Measurements from ENCODE around the gene SGMS1.
A peak's percentile ranks its signal among the peaks of the same experiment; 100 is the strongest.

SGMS1 gene

DNA sequence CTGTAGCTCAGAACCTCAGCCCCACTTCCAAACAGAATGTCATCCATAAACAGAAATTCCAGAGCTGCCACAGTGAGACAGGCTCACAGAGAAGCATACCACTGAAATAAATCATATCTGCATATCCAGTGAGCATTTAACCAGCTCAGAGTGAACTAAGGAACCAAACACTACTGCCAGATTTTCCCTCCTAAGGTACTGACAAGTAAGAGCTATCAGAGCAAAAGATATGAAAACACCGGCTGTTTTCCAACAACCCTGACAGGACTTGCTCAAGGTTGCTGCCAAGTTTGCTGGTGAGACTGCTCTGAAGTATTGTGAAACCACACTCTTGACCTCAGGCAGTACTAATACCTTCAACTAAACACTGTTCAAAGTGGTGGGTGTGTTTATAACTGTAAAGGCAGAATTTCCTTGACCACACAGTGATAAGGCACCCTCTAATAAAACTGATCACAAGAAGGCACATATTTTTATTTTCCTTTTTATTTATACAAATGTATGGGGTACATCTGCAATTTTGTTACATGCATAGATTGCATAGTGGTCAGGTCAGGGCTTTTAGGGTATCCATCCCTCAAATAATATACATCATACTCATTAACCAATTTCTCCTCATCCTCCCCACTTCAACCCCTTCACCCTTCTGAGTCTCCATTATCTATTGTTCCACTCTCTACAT, 18.3 kb downstream of the SGMS1 start:
- peak; percentile 30 for DNase-seq

DNA sequence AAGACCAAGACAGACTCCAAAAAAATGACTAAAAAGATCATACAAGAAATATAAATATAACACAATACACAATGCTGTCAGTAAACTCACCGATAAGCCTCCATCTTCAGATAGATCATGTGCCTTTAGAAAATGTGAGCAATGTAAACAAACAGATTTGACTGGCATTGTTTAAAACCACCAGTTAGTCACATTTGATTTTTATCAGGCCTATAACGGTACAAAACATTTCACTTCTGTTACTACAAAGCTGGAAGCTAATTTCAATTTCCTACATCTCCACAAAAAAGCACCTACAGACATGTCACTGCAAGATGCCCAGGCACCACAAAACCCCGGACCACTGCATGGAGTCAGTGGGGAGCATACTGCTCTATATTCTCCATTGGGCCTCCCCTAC, 18.9 kb downstream of the SGMS1 start:
- DNase-seq, result no peak

DNA sequence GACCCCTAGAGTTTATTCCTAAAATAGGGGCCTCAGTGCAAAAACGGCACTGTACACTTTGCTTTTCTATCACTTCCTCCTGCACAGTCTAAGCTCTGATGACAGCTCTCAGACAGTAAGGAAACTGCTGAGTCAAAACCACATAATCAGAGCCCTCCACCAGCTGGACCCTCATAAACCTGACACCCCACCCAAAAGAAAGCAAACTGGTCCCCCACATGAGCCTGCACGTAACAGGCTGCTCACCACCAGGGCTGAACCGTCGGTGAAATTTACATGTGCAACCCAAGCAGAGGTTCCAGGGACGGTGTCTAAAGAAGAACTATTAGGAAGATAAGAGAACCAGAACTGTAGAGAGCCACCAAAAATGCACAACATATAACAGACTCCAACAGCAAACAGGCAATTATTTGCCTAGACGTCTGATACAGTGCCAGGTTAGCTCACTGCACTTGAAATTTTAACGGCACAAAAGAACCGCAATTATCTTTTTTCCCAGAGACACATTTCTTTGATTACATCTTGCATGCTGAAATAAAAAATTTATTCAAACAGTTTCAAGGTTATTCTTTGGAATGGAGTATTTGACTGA, 19.6 kb downstream of the SGMS1 start:
- no peak for DNase-seq

DNA sequence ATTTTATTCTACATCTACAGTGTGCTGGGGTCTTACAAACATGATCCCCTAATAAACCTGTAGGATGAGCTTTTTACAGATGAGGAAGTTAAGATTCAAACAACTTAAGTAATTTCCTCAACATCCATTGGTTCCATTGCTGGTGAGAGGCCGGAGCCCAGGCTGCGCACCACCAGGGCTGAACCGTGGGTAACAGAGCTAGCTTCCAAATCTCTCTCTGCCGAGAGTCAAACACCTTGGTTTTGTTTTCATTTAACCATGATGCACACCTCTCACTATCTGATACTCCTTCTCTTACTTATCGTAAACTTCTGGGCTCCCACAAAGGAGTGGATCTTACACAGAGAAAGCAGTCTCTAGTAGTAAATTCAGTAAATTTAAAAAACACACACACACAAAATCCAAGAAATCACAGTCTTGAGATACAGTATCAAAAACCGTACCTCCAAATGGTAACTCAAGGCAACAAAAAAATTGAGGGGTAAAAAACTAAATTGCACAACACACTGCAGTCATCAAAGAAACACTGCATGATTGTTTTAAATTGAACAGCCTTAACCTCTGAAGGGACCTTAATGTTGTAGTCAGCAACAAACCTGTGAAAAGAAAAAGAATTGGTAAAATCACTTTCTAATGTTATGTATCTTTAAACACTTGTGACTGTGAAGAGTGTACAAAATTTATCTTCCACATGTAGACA, 20.5 kb downstream of the SGMS1 start:
- no peak for DNase-seq

DNA sequence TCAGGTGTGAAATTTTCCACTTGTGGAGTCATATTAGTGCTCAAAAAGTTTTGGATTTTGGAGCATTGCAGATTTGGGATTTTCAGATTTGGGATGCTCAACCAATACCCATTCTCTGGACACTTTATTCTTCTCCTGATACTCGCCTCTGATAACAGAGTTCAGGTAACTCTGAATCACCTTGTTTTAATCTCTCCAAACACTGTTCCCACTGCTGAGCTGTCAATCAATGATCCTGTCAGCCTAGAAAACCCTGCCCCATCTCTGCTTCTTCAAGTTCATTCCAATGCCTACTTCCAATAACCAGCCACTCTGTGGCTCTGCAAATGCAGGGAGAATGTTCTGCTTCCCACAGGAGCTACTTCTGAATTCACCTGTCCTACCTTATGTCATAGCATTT, 21.8 kb downstream of the SGMS1 start:
- no peak for DNase-seq

DNA sequence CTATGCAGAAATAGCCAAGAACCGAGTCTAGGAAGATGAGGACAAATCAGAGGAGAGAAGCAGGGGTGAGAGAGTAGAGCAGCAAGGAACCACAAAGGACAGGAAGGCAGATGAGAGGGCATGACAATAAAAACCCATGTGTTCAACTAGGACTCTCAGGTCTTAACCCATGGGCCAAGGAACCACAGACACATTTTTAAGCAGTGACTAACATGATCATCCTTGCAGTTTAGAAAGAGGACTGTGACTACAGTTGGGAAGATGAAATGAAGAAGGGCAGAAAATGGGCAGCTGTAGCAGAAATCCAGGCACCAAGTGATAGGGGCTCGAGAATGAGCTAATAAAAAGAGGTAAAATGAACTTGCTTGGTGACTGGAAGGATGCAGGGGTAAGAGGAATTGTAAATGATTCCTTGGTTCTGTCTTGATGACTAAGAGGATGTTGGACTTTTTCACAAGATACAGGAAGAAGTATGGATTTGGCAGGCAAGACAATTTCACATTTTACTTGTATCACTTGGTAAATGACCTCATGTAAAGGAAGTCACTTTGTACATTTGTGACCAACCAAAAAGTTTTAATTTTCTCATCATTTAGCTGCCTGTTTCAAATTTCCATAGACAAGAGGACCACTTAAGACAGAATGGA, 22.8 kb downstream of the SGMS1 start:
- DNase-seq, result no peak

DNA sequence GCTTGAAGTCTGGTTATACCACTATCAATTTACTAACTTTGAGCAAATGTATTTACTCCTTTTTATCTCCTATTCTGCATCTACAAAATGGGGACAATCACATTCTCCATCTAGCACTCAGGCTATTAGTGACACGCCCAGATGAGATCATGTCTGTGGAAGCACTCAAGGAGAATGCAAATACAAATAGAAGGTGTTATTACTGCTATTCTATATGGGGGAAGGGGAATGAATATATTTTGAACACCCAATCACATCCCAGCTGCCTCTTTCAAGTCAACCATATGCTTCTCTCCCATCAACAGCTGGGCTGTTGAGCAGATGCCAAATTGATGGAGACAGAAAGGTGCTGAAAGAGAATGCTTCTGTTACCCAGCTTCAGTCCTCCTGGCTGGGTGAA, 23.5 kb downstream of the SGMS1 start:
- no peak for DNase-seq

DNA sequence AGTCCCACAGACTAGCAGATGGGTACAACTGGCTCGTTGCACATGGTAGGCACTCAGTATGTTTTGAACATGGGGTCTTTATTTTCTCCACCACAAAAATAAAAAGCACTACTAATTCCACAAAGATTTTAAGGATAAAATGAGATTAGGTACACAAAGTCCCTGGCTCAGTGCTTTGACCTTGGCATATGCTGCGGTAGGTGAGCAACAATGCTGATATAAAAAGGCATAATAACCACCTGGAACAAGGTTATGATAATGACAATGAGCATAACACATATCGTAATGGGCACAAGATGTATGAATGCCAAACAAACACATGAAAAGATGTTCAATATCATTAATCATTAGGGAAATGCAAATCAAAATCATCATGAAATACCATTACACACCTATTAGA, 26.9 kb downstream of the SGMS1 start:
- no peak for DNase-seq

DNA sequence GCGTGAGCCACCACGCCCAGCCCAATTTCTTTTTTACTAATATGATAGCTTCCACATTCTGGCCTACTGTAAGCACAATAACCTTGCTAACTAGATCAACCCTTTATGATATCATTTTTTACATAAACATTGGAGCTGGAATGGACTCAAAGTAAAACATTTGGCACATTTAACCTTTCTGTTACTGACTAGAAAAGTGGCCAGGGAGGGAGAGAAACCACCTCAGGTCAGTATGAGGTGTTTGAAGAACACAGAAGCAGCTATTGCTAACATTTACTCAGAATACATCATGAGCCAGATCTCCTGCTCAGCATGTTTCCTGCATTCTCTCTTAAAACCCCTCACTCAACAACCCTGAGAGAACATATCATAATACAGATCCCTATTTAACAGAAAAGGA, 27.3 kb downstream of the SGMS1 start:
- DNase-seq, result no peak

DNA sequence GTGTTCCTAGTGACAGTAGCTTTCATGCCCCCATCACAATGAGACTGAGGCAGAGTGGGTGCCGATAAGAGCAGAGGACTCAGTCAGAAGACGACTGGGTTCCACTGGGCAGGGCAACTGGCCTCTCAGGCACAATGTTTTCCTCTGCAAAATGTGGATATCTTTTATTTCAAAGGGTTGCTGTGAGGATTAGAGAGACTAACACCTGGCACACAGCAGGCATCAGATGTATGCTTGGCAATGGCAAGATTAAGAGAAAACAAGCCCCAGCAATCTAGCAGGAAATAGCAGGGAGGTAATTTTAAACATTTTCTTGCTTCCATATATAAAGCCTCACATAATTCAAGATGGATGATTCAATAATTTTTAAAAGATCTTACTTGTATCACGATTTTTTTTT, 28.0 kb downstream of the SGMS1 start:
- DNase-seq, result no peak

DNA sequence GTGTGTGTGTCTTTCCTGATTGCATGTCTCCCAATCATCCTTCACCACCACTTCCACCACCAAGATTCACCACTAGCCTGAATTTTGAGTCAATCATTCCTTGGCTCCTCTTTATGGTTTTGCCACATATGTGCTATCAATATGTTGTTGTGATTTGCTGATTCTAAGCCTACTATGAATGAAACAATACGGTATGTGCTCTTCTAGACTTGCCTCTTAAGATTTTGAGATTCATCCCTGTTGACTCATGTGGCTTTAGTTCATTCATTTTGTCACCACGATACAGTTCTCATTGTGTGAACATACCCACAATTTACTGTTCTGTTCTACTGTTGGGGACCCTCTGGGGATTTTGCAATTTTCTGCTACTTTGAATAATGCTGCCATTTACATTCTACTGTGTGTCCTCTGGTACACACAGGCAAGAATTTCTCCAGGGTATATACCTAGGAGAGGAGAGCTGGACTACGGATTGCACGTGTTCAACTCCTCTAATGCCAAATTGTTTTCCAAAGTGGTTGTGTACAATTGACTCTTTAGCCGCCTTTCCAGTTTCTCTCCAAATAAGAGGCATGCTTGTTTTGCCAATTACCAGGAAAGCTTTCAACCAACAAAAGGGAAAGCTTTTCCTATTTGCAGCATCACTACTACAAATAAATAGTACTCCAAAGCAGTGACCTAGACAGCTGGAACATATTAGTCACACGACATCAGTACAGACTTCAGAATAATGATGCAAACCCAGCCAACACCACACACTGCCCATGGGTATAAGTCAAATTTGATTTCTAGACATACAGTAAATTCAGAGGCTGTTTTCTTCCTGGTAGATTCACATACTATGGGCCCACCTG, 30.0 kb downstream of the SGMS1 start:
- DNase-seq, result no peak

DNA sequence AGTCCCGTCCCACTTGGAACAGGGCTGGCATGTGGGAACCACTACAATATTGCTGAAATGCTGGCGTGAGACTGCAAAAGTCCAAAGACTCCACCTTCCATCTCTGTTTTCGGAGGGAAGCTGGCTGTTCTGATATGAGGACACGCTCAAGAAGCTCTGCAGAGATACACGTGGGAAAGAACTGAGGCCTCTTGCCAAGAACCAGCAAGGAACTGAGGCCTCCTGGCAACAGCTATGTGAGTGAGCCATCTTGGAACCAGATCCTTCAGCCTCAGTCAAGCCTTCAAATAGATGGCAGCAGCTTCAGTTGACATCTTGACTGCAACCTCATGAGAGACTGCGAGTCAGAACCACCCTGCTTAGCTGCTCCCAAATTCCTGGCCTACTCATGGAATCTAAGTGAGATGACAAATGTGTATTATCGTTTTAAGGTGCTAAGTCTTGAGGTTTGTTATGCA, 30.8 kb downstream of the SGMS1 start:
- no peak for DNase-seq

DNA sequence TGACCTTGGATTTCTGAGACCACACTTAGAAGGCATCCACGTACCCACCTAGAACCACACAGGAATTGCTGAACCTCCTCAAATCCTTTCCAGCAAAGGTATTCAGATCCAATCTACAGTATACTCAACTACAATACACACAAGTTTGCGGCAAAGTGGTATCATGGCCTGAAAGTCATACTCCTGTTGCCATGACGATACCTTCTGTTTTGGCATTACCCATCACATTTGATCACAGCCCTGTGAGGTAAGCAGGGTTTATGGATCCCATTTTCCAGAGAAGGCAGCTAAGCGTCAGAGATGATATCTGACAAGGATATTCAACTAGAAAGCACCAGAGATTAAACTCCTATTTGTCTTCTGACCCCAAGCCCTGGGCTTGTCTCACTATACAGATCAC, 32.8 kb downstream of the SGMS1 start:
- DNase-seq, result no peak

DNA sequence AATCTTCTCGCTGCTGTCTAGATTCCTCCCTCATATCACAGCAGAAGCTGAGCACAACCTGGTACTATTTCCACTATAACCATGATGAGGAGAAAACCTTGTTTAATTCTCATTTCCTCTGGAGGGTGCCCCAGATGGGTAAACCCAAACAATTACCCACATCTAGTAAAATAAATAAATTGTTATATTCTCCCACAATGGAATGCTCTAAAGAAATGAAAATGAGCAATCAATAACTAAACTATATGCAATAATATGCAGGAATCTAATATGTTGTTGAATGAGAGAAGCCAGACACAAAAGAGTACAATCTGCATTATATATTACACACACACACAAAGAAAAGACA, 37.0 kb downstream of the SGMS1 start:
- DNase-seq, result no peak

DNA sequence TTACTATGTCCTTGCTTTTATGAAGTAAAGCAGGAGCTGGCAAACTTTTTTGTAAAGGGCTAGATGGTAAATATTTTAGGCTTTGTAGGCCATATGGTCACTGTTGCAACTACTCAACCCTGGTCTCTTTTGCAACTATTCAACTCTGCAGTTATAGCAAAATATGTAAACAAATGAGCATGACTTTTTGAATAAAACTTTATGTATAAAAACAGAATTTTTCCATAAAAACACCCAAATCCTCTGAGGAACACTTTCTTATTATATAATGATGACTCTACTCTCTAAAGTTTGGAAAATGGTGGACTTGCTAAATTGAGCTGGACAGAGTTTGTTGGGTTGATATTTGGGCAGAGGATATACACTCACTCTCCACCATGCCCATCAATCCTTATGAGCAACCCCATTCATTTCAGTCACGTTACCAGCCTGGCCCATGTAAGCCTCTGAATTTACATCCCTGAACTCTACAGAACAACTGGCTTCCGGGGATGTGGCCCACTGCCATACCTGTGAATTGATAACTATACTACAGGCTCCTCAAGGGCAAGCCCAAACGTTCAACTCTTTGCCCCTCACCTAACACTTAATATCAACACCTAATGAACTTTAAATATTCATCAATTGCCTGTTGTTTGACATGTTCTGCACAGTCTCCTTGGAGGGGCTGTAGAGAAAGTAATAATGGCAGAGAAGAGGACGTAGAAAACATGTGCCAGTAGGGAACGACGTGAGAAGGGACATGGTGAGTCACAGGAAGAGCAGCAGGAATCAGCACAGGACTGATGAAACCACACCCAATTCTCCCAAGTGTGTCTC, 37.6 kb downstream of the SGMS1 start:
- DNase-seq, result no peak

DNA sequence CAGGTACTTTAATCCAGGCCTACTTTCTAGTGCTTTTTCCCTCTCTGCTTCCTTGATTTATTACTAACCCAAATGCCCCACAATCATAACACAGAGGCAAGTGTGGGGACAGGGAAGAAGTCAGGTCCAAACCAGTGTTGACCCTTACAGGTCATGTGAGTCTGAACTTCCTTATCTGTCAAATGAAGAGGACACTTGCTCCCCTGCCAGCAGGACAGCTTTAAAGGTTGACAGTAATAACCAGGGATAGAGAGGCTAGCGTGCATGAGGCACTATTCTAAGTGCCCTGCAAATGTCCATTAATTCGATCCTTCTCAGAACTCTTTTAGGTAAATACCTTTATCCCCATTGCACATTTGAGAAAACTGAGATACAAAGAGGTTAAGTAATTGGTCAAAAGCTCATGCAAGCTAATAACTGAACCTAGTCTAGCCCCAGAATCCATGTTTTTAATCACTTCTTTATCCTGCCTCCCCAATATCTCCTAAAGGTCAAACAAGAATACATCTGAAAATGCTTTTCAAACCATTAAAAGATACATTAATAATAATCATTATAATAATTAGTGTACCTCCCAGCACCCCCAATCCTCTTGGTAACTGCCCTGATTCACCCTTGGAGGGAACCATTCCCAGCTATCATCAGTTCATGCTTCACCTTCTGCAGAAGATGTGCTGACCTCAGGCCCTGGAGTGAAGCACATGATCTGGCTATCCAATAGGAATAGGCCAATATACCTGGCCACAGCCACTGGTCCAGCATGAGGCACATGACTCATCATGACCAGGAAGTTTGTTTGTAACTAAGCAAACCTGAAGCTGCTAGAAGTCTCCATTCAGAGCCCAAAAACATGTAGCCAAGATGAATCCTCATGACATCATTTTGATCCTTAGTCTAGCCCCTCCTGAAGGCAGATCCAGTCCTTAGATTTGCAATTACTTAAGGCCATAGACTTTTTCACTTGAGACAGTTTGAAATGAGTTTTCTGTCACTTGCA, 40.7 kb downstream of the SGMS1 start:
- no peak for DNase-seq

DNA sequence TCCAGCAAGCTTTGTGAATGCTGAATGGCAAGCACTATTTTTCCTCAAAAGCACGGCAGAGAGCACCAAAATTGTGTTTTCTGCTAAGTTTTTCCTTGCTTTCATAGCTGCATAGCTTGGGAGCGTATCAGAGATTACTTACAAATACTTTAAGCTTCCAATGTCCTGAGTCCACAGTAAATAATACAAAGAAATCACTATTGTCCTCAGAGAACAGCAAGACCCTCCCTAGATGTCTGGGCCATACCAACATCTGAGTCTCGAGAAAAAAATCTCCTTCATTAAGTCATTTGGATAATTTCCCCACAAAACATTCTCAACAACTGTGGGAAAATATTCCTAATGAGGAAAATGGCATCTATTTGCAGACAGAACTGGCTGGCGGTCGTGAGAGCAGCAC, 41.7 kb downstream of the SGMS1 start:
- no peak for DNase-seq

DNA sequence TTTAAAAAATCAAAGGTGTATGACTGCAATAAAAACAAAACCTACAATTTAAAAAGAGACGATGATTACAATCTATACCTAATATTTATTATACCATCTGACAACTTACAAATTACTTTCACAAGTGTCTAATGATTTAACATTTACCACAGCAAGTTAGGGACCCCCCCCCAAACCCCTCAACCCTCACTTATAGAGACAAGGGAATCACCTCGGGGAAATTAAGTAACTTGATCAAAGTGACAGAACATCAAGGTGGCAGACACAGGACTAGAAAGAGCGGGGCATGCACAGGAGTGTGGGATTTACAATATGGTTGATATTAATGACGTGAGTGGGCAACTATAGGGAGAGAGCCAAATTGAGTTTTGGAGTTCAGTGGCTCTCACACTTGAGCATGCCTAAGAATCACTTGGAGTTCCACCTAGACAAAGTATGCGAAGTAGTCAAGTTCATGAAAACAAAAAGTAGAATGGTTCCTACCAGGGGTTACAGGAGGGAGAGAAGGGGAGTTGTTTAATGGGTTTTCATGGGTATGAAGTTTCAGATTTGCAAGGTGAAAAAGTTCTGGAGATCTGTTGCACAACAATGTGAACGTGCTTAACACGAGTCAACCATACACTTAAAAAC, 43.4 kb downstream of the SGMS1 start:
- no peak for DNase-seq

DNA sequence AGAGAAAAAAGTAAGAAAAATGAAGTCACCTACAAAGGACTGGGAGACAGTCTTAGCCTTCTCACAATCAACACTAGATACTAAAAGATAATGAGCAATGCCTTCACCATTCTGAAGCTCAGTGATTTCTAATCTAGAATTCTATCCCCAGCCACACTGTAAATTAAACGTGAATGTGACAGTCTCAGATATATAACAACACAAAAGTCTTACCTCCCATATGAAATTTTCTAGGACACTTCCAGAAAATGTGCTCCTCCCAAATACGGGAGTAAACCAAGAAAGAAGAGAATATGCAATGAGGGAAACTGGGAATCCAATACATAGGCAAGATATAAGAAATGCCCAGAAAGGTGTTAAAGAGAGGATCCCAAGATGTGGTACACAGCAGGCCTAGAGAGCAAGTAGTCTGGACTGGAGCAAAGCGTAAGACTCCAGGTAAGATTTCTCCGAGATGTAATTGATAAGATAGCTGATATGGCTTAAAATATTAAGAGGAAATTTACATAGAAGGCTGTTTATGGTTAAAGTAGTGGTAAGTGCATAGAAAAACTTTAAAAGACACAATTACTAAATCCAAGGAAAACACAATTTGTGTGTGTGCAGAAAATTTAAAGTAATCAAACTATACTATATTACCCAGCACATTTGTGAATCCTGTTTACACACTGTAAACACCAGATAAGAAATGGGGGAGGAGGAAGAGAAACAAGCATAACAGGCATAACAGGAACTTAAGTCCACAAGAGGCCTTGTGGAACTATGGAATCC, 44.1 kb downstream of the SGMS1 start:
- DNase-seq, result no peak

DNA sequence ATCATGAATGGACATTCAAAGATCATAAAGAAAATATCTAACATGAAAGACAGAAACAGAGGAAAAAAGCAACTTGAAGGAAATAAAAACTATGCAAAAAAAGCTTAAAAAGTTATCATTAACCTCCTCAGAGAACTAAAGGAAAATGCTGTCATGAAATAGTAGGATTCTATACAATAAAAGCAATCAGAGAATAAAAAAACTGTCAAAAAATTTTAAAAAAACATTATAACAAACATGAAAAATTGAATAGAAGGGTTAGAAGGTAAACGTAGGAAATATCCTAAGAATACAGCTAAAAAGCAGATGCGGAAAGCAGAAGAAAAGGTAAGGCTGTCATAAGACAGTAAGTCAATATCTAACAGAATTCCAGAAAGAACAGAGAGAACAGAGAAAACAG, 44.8 kb downstream of the SGMS1 start:
- no peak for DNase-seq

Measured in eye (tissue), 1 donor.